PC-9 (cell line): ENCODE results near the gene RNASEH2B.

Source experiments
- CTCF ChIP-seq: fragments of 200-600 bp; sonication (generic); conservative IDR thresholded peaks from 2 replicates; pipeline ENCODE4 v1.6.1; 2017; ENCODE audit warnings: mixed run types, antibody characterized with exemption, mild to moderate bottlenecking, moderate library complexity
- EZH2 ChIP-seq: fragments of 200-600 bp; sonication (generic); IDR thresholded peaks from 2 replicates; pipeline ENCODE4 v1.8.0; 2017; ENCODE audit warnings: antibody characterized with exemption, low read depth

DNA sequence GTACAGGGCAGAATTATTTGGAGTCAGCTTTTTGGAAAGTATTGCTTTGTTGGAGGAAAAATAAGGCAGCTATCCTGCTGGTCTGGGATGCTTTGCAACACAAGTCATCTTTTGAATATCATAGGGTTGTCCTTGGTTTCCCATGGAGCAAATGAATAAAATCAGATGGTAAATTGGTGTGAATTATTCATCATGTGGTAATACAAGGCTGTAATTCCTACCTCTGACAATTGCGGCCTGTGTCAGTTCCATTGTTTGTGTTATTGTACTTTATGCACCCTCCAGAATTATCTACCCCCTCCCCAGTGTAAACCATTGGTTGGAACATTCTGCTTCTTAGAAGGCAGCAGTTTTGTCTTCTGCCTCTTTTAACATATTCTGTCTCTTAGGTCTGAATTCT lies 46.2 kb downstream of the RNASEH2B start:
- TF ChIP-seq CTCF (no peak), EZH2 (no peak)
